A172 (cell line): Measurements from ENCODE around the gene ERBB4. TPM values are rescaled to one million over a fixed set of nuclear protein-coding genes. Genes with fewer than 3 reads are reported as not detected.
"Not testable (repeated sequence)": the region's sequence is repeated elsewhere in the genome, so short reads cannot be mapped to it uniquely, and the experiment has no call there.

Experiments
- DNase-seq: peaks from one replicate; pipeline ENCODE4 v3.0.0-alpha.2; 2015; ENCODE audit warnings: low spot score
- total RNA-seq: library from RNA; depleted of rRNA; stranded (reverse); fragments of >200 nt; shearing (Covaris generic); gene quantifications from 2 replicates; pipeline ENCODE4 v1.2.3, GENCODE V29; 2014

The ERBB4 gene
- total RNA-seq, 1 experiment from 2014 or later, result 0.09 TPM

GRCh38 chr2:212147921-212148513 is 390.6 kb downstream of the ERBB4 start:
- DNase-seq, result no peak

- no peak for DNase-seq
These were observed 392.2 kb downstream of the ERBB4 start for GRCh38 chr2:212146416-212146815.

DNA sequence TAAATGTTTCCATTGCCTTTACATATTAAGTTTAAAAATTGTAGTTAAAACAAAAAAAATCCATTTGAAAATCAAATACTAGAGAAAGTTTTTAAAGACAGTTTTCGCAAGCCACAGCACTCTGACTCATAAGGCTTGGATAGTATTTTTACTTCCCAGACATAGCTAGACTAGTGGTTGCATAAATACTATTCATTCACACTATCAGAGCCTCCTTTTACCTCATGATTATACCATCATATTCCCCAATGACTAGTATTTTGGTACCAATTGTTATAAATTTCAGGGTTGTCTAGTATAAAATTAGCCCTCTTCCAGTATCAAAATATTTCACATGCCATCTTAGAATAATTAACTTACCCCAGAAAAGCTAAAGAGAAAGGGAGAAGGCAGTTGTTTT is 393.5 kb downstream of the ERBB4 start:
- DNase-seq, result peak; percentile 40

DNA sequence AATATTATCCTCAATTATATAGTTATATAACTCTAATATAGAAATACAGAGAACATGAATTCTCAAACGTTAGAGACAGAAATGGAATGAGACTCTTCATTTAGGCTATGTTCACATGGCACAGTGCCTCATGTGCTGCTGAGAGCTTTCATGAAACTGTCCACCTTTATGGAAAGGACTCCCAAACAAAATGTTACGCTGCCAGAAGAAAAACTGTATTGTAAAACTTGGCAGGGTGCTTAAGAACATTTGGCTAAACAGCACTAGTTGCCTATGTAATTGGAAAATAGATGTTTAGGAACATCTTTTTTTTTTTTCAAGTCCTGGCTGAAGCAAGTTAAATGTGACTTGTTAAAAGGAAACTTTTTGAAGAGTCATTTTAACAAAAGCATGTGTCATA is 396.0 kb downstream of the ERBB4 start:
- no peak for DNase-seq

GRCh38 chr2:212141499-212141898 is 397.1 kb downstream of the ERBB4 start:
- no peak for DNase-seq

GRCh38 chr2:212136216-212136795 is 402.3 kb downstream of the ERBB4 start:
- no peak for DNase-seq

DNA sequence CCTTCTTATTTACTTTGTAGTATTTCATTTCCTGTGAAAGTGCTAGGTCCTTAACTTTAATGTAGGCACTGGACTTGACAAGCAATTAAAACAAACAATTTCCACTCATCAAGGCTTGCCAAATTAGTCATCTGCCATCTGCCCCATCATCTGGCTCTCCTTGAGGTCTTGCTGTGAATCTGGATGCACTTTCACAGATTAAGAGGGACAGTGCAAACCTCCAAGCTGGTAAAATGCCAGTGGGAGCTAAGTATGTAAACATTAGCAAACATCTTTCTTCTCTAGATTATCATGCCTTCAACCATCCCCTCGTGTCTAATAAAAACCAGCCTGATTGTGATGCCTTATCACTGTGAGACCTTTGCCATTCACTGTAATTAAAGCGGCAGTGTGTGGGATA is 402.9 kb downstream of the ERBB4 start:
- peak; percentile 60 for DNase-seq

DNA sequence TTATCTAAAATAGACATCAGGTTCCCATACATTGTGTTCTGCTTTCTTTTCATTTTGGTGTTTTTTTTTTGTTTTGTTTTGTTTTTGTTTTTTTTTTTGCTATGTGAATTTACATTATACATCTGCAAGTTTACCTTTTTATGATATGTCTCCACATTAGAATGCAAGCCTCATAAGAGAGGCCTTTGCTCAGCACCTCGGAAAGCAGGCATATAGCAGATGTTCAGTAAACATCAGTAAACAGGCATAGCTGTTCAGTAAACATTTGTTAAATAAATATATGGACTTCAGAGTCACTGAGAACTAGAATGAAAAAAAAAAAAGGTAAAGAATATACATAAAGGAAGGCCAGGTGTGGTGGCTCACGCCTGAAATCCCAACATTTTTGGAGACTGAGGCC is 405.3 kb downstream of the ERBB4 start:
- no peak for DNase-seq

DNA sequence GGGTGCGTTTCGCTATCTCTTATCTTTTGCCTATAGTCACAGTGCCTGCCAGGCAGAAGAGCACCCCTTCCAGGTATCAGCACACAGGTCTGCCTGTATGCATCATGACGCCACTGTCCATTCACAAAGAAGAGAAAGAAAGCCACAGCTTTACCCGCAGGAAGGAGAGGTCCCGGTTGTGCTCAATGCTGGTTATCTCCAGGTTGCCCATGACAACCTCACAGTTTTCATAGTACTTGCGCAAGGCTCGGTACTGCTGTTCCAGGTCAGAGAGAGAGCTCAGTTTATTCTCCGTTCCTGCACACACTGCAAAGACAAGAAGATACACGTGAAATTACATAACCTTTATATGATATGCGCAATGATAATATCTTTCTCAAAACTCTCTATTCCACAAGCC is 414.0 kb downstream of the ERBB4 start:
- DNase-seq, result peak; percentile 30

DNA sequence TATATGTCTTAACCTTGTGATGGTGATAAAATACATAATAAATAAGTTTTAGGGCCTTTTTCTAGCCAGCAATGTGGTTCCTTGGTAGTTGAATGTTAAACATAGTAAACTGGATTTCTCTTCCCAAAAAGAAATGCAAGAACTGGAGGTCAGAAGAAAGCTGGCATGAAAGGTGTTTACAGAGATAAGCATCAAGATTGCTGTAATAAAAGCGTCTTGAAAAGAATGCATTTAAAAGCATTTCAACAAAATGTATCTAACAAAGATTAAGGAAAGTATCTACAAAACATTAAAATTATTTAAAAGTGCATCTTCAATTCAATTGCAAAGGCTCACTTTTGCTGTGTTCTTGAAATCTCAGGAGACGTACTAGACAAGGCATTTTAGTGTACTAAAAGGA is 419.0 kb downstream of the ERBB4 start:
- no peak for DNase-seq

GRCh38 chr2:212117926-212118325 is 420.7 kb downstream of the ERBB4 start:
- DNase-seq, result no peak

- DNase-seq, result no peak
These were observed 424.1 kb downstream of the ERBB4 start for GRCh38 chr2:212114489-212114888.

DNA sequence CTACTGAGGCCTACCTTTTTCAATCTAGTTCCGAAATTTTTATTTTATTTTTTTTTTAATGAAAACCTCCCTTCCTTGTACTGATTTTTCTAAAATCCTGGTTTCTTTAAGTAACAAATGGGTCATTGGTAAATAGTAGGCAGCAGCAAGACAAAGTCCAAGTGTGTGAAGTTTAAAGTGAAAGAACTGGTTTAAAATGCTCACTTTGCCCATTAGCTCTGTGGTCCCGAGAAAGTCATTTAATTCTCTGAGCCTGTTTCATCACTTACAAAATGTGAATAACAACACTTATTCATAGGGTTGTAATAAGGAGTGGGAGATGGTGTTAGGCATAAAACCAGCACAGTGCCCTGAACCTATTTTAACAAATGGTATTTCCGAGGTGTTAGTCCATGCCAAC is 426.2 kb downstream of the ERBB4 start:
- DNase-seq, result no peak

DNA sequence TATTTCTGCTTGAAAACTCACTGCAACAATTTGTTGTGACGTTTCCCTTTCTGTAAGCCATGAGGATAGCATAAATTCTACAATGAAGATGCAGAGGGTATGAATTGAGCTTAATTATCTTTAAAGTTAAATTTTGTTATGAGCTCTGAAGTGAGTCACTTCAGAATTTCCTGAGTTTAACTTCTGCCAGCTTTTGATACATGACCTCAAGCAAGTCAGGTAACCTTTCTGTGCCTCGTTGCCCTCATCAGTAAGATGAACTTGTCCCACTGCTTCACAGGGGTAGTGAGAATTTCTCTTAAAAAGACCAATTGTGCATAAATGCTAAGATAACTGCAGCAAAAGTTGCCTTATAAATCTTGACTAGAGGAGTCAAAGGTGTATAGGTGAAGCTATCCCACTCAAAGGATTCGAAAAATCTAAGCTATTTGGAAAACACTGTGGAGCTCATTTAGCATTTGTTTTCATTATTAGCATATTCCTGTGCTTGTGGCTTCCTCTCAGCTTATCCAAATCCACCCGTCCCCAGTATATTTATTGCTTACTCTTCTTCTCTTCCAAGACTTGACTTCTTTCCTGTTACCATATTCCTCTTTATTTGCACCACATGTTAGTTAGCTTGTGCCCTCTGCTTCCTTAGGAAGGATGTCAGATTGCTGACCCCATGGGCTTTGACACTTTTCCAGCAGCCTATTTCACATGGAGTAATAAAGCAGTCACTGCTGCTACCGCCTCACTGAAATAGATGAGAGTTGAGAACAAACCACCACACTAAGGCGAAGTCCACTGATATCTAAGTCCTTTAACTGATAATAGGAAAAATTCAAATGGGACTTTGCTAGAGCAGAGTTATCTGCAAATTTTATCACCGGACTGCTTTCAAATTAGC is 428.6 kb downstream of the ERBB4 start:
- no peak for DNase-seq

GRCh38 chr2:212109217-212109616 is 429.4 kb downstream of the ERBB4 start:
- no peak for DNase-seq

DNA sequence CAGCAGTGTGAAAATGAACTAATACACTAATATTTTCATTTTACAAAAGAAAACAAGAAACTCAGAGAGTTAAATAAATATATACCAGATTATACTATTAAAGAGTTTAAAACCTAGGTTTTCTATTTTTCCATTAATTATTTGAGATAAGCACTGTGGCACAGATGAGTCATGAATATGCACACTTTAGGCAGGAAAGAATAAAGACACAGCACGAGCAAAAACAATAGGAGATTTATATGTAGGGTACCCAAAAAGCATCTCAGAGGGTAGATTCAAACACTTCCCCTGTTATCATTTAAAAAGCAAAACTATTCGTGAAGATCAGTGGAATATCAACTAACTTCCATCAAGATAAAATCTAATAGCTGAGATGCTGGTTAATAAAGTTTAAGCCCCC is 430.6 kb downstream of the ERBB4 start:
- DNase-seq, result no peak

DNA sequence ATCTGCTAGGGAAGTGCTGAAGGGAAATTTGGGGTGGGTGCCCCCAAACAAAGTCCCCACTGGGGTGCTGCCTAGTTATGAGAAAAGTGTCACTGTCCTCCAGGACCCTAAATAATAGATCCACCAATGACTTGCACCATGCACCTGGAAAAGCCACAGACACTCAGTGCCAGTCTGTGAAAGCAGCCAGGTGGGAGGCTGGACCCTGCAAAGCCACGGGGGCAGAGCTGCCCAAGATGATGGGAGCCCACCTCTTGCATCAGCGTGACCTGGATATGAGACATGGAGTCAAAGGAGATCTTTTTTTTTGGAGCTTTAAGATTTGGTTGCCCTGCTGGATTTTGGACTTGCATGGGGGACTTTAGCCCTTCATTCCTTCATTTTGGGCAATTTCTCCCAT is 431.6 kb downstream of the ERBB4 start:
- no peak for DNase-seq

DNA sequence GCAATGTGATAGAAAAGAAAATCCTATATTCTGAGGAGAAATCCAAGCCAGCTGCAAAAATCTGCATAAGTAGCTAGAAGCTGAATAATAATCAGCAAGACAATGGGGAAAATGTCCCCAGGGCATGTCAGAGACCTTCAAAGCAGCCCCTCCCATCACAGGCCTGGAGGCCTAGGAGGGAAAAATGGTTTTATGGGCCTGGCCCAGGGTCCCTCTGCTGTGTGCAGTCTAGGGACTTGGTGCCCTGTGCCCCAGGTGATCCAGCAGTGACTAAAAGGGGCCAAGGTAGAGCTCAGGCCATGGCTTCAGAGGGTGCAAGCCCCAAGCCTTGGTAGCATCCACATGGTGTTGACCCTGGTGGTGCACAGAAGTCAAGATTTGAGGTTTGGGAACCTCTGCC is 432.1 kb downstream of the ERBB4 start:
- not testable (repeated sequence) for DNase-seq

DNA sequence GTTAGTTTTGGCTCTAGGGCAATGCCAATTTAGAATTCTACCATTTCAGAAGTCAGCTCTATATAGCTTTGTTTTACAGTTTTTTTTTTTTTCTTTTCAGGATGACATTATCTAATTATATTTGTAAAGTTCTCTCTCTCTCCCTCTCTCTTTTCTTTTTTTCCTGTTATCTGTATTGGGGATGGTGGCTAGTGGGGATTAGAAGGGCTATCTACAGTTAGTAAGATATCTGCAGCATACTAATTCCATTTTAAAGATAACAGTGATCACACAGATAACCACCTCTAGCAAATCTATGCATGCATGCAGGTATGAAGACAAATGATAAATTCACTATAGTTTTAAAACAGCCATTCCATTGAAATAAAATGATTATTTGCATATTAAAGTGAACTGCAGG is 438.9 kb downstream of the ERBB4 start:
- DNase-seq, result no peak

- DNase-seq, result no peak
These were observed 439.6 kb downstream of the ERBB4 start for GRCh38 chr2:212098966-212099365.

GRCh38 chr2:212097001-212097400 is 441.6 kb downstream of the ERBB4 start:
- no peak for DNase-seq

DNA sequence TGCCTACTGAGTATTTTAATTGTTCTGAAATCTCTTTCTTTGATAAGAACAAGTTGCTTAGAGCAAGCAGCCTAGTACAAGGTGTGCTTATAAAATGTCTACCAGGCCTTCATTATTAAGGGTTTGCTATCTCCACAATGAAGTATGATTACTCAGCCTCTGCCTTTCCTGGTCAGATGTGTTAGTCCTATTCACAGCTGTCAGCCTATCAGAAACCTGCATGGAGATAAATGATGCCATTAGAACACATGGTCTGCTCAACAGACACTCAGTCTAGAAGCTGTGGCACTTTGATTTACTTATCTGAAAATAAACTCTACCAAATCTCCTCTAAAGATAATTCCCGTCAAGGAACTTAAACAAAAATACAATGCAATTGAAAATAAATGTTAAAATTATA is 448.7 kb downstream of the ERBB4 start:
- DNase-seq, result no peak

DNA sequence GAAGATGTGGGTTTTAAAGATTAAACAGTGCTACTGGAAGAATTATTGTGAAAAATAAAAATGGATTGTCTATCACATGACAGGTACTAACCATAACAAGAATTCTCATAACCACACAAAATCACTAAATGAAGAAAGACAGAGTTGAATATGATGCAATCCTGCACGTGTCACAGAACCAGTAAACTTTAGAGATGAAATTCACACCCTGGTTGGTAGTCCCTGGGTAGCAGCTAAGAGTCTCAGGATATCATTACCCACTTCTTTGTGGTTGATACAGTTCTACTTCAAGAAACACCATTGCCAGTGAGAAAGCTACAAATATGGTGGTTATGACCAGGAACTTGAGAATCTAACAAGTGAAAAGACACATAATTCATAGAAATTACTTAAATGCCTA is 450.2 kb downstream of the ERBB4 start:
- DNase-seq, result no peak
